ENCODE data around the gene ADCK1.

DNA sequence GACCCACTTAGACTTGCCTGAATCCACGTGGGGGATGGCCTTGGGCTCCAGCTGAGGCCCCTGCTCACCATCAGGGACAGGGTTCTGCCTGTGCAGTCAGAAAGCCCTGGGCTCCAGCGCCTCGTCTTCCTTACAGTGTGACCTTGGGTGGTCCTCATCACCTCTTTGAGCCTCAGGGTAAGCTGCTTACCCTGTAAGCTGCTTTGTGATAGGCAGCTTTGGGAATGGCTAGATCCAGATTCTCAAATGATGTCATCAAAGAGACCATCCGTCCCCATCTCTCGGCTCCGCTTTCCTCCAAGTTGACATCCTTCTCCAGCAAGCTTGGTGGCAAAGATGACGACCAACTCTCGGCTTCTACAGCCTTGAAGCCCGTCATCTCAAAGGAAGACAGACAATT lies 127.0 kb downstream of the ADCK1 start:
- TF ChIP-seq POLR2A (IDR thresholded peaks at IDR 0.05) = no peak
- TF ChIP-seq, protein P1, sequence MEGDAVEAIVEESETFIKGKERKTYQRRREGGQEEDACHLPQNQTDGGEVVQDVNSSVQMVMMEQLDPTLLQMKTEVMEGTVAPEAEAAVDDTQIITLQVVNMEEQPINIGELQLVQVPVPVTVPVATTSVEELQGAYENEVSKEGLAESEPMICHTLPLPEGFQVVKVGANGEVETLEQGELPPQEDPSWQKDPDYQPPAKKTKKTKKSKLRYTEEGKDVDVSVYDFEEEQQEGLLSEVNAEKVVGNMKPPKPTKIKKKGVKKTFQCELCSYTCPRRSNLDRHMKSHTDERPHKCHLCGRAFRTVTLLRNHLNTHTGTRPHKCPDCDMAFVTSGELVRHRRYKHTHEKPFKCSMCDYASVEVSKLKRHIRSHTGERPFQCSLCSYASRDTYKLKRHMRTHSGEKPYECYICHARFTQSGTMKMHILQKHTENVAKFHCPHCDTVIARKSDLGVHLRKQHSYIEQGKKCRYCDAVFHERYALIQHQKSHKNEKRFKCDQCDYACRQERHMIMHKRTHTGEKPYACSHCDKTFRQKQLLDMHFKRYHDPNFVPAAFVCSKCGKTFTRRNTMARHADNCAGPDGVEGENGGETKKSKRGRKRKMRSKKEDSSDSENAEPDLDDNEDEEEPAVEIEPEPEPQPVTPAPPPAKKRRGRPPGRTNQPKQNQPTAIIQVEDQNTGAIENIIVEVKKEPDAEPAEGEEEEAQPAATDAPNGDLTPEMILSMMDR (IDR thresholded peaks at IDR 0.05) = no peak
